GM18909 (cell line): ENCODE results near the gene ELOA.
"Not testable (repeated sequence)": the region's sequence is repeated elsewhere in the genome, so short reads cannot be mapped to it uniquely, and the experiment has no call there.

ENCODE experiments used
- ATAC-seq: cut with Tn5 transposase; IDR thresholded peaks from one replicate; pipeline ENCODE4 v1.9.1; 2021; ENCODE audit warnings: mild to moderate bottlenecking; ENCODE audit not compliant: unreplicated experiment, poor library complexity

ELOA gene

DNA sequence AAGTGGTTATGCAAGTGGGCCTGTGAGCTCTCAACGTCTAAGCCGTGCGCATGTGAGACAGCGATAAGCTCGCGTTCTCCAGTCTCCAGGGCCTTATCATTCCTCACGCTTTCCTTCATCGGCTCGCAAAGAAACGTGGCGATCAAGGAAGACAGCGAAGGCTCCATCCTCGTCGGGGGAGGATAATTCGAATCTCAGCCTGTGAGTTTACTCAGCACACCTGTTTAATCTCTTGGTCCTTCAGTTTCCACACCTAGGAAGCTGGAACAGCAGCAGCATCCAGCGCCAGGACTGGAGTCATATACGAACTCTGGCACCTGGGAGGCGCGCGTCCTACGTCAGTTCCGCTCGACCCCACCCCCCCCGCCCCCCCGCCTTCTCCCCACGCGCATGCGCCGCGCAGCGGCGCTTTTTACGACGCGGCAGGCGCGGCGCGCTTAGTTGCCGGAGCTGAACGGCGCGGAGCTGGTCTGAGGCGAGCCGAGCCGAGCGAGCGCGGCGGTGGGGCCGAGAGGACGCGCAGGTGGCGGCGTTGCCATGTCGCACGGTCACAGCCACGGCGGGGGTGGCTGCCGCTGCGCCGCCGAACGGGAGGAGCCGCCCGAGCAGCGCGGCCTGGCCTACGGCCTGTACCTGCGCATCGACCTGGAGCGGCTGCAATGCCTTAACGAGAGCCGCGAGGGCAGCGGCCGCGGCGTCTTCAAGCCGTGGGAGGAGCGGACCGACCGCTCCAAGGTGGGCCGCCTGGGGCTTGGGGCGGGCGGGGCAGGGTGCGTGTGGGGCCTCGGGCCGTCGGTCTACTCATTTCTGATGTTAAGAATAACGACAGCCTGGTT, 34.9 kb downstream of the ELOA start, which contains the start of gene PITHD1:
PITHD1 (plus strand) TSS at position 440 of the 836 bp plus-strand sequence; CDS start at position 538, 98 bp downstream.
- peak; percentile 75 for ATAC-seq

DNA sequence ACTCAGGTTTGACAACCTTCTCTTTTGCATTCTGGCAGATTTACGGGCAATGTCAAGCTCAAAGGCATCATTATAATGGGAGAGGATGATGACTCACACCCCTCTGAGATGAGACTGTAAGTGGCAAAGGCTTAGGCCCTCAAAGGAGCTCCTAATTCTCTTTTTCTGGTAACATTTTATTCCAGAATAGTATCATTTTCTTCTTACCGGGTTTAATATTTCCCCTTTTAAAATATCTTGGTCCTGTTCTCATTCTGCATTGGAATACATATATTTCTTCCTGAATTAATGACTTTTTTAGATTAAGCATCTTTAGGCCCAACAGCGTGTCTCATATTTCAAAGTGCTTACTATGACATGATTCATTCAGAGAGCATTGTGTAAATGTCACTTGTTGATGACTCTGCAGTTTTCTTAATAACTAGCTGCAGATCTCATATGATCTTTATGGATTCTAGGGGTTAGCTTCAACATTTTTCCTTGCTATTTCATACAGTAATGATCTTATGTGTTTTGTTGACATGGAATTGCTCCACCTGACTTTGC, 36.6 kb downstream of the ELOA start:
- ATAC-seq: no peak

DNA sequence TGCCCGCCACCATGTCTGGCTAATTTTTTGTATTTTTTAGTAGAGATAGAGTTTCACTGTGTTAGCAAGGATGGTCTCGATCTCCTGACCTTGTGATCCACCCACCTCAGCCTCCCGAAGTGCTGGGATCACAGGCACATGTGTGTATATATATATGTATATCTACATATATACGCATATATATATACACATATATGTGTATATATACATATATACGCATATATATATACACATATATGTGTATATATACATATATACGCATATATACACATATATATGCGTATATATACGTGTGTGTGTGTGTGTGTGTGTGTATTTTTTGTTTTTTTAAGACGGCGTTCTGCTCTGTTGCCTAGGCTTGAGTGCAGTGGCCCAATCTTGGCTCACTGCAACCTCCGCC, 39.9 kb downstream of the ELOA start:
- ATAC-seq: not testable (repeated sequence)

DNA sequence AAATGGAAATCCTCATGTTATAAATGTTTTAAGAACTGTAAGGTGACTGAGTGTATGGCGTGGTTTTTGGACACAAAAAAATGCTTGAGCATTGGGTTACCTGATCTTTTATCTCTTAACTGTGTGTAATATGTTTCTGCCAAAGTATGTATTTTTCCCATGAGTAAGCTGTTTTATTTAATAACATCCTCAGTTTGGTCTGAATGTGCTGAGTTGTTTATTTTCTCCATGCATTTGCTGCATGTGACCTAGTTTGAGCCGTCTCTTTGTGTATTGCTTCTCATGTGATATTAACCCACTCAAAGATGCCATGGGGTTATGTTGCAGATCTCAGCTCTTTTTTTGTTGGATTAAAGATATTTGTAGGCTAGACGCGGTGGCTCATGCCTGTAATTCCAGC, 41.6 kb downstream of the ELOA start:
- no peak for ATAC-seq

DNA sequence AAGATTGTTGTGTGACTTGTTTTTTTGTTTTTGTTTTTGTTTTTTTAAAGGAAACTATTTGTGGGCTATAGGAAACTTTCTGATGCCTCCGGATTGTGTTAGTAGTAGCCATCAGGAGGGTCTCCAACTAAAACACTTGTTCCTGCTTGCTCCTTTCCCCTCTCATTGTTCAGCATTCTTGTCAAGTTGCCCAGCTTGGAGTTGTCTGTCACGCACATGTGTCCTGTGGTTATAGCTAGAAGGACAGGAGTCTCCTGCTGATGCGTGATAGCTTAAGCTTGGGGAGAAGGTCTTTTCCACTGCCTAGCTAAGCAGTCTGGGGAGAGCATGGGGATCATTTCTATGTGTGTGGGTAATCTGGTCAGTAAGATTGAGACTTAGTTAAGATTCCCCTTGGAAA, 44.4 kb downstream of the ELOA start:
- ATAC-seq: no peak

DNA sequence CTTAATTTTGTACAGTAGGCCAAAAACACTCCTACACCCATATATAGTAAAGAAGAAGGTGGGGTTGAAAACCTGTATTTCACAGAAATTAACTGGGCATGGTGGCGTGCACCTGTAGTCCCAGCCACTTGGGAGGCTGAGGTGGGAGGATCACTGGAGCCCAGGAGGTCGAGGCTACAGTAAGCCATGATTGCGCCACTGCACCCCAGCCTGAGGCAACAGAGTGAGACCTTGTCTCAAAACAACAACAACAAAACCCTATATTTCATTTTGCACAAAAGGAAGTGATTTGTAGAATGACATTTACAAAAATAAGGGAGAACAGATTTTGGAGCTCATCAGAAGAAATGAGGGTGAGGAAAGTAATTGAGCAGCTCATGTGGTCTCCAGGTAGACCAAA, 45.4 kb downstream of the ELOA start:
- no peak for ATAC-seq

DNA sequence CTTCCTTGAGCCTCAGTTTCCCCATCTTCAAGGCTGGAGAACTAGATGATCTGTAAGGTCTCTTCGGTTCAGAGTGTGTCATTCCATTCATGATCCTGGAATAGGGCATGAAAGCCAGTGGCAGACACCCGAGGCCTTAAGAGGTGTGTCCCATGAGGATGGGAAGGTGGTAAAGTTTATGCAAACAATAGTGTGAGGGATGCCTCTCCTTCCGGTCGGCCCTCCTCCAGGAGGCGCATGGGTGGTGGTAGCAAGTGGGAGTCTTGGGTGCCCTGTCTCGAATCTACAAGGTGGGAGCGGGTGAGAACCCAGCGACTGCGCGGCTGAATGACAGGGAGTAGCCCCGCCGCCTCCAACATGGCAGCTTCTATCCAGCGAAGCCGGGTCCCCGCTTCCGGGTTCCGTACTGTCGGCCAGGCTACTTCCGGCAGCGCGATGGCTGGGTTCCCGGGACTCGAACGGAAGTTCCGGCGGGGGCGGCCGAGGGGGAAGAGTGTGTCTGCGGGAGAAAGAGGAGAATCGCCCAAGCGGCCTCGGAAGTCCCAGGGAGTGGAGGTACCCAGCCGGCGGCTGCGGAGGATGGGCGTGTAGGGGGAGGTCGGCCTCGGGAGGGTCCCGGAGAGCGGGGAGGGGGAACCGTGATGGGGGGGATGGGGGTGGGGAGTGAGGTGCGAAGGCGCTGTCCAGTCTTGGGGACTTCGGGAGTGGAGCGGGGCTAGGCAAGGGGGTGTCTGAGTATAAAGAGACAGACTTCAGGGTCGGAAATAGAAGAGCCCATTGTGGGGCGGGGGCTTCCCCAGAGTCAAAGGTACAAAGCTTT, 47.6 kb downstream of the ELOA start, which contains the start of gene LYPLA2:
LYPLA2 (plus strand) TSS at position 450 of the 820 bp plus-strand sequence. CDS start 1,538 bp downstream, outside the sequence.
- peak; percentile 76 for ATAC-seq

DNA sequence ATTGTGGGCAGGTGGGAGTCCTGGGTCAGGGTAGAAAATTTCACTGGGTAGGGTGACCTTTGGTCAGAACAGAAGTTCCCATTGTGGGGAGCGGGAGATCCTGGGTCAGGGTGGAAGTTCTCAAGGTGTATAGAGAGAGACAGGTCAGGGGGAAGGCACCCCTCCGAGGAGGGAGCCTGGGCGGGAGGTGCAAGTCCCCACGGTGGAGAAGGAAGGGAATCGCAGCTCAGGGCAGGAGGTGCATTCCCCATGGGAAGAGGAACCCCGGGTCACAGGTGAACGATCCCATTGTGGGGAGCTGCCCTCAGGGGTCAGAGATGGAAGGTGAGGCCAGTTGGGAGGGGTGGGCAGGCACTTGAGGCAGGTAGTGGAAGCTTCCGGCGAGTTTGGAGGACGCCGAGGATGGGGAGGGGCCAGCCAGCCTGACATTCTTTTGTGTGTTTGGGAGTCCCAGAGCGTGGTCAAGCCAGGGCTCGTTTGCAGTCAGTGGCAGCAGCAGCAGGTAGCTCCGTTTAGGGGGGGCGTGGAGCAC, 48.3 kb downstream of the ELOA start:
- peak; percentile 2 for ATAC-seq

DNA sequence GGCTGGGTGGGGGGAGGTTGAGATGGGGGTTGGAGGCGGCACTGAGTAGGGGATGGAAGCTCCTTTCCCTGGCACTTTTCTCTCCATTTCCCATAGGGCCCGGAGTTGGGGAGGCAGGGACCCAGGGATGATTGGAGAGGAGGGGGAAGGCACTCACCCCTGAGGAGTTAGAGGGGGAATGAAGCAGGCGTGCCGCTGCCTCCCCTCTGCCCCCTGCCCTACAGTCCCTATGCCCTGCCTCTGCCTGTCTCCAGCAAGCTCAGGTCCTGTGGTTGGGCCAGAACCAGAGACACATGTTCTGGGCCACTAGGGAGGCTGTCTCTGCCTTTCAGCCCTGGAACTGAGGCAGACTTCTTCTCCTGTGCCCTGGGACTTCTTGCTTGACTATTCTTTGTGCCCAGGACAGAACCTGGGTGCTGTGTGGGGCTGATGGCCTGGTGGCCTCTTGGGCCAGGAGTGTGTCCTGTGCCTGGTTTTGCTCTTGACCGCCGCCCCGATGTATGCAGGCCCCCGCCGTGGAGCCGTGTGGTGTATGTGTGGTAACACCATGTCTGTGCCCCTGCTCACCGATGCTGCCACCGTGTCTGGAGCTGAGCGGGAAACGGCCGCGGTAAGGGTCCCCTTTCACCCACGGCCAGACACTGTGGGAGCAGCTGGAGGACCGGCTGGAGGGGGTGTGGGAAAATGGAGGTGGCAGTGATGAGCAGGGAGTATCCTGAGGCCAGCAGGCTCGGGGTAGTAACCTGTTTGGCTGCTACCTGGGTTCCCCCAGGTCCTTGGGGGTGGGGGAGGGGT, 49.1 kb downstream of the ELOA start:
- no peak for ATAC-seq

DNA sequence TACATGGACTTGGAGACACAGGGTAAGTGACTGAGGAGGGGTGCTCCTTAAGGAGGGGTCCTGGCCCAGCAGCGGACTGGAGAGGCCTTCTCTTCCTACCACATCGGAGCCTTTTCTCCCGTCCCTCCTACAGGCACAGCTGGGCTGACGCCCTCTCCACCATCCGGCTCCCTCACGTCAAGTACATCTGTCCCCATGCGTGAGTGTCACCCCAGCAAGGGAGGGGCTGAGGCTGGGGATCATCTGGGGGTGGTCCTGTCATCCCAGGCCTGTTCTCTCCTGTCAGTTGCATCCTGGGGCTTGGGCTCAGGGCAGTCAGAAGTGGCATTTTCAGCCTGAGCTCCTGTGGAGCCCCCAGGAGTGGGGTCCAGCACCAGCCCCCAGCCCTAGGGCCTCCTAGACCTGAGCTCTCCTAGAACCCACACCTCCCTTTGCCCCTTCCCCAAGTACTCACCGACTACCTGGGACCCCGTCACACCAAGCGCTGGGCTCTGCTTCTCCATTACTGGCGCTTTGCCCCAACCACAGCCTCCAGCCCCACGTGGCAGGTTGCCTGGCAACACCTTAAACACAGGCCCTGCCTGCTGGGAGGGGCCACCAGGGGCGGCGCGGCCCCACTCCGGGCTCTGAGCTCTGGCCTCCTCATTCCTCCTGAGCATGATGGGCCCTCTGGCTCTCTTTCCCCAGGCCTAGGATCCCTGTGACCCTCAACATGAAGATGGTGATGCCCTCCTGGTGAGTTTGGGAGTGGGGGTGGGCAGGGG, 49.9 kb downstream of the ELOA start:
- no peak for ATAC-seq

DNA sequence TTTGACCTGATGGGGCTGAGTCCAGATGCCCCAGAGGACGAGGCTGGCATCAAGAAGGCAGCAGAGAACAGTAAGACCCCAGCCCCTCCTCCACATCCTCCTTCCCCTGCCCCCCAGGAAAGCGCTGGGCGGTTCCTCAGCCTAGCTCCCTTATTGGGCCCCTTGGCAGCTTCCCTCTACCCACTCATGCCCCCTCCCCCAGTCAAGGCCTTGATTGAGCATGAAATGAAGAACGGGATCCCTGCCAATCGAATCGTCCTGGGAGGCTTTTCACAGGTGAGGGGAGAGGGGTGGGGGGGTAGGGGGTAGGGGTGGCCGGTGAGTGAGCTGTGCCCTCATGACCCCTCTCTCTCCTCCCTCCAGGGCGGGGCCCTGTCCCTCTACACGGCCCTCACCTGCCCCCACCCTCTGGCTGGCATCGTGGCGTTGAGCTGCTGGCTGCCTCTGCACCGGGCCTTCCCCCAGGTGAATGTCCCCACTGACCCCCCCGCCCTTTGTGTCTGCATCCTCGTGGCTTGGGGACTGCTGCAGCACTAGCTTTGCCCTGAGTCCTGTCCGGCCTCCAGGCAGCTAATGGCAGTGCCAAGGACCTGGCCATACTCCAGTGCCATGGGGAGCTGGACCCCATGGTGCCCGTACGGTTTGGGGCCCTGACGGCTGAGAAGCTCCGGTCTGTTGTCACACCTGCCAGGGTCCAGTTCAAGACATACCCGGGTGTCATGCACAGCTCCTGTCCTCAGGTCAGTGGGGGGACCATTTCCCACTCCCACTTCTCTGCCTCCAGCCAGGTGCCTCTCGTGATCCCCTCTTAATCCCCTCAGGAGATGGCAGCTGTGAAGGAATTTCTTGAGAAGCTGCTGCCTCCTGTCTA, 50.8 kb downstream of the ELOA start:
- no peak for ATAC-seq

DNA sequence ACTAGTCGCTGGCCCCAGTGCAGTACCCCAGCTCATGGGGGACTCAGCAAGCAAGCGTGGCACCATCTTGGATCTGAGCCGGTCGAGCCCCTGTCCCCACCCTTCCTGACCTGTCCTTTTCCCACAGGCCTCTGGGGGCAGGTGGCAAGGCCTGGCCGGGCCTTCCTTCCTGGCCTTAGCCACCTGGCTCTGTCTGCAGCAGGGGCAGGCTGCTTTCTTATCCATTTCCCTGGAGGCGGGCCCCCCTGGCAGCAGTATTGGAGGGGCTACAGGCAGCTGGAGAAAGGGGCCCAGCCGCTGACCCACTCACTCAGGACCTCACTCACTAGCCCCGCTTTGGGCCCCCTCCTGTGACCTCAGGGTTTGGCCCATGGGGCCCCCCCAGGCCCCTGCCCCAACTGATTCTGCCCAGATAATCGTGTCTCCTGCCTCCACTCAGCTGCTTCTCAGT, 51.5 kb downstream of the ELOA start:
- ATAC-seq: not testable (repeated sequence)

DNA sequence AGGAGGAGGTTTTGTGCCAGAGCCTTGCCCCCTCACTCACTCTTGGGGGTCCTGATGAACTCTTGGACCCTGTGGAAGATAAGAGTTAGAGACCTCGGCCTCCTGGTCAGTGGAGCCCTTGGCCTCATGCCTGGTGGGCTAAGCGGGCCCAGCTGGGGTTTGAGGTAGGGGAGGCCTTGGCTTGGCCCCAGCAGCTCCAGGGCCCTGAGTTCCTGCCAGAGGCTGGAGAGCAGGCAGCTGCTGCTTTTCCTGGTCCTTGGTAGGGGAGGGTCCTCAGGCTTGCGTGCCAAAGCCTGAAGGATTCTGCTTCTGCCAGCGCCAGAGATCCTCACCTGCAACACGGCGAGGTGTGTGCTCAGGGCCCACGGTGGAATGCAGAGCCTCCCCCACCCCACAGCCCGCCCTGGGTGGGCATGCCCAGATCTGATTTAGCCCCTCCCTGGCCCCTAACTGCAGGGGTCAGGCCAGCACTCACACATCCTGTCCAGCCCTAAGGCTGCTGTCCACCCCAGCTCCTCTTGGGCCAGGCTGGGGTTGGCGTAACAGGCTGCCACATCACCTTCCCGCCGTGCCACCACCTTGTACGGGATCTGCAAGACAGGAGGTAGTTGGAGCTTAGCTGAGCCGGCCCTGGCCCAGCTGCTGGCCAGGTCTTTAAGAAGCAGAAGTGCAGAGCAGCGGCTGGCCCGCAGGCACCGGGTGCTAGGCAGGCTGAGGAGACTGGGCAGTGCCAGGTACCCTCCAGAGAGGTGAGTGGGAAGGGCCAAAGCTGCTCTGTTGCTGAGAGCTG, 52.6 kb downstream of the ELOA start:
- ATAC-seq: no peak

DNA sequence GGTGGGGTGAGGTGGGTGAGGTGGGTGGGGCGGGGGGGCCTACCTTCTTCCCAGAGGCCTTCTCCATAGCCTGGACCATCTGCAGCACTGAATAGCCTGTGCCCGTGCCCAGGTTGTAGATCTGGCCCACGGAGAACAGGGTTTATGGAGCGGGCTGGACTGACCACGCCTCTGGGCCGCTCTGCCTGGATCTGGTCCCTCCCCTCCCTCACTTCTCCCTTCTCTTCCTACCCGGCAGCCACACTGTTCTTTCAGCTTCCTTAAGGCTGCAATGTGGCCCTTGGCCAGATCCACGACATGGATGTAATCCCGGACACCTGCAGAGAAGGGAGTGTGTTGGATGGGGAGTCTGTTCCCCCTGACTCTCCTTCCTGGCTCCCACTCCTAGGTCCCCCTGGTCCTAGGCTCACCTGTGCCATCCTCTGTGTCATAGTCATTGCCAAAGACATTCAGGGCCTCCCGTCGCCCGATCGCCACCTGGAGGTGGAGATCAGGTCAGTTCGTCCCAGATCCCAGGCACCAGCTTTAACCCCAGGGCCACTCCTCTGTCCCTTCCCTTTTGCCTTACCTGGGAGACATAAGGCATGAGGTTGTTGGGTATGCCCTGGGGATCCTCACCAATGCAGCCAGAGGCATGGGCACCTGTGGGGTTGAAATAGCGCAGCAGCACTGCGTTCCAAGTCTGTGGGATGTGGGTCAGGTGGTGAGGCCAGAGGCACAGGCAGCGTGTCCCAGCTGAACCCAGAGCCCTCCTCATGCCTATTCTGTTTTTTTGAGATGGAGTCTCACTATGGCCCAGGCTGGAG, 53.4 kb downstream of the ELOA start:
- no peak for ATAC-seq

DNA sequence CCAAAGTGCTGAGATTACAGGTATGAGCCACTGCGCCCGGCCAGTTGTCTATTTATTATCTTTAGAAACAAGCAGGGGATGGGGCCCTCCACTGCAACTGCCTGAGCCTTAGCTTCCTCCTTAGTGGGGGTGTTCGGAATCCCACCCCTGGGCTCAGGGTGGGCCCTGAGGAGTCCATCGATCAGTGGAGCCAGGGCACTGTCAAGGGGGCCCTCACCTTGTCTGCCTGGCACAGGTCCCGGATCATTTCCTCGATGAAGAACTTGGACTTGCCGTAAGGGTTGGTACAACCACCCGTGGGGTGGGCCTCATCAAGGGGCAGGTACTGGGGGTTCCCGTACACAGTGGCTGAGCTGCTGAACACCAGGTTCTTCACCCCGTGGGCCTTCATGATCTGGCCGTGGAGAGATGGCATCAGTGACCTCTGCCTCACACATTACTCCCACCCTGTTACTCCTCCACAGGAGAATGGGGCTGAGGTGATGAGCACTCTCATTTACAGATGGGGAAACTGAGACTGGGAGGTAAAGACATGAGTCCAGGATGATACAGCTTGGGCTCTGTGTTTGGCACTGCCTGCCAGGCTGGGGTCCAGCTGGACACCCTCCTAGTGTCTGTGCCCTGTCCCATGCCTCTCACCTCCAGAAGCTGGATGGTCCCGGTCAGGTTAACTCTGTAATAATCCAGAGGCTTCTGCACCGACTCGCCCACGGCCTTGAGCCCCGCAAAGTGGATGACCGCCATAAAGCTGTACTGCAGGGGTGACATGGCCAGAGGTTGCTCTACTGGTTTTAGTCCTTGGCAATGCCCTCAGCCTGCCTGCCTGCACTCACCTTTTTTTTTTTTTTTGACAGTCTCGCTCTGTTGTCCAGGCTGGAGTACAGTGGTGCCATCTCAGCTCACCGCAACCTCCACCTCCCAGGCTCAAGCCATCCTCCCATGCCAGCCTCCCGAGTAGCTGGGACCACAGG, 54.5 kb downstream of the ELOA start:
- no peak for ATAC-seq
